Measurements from ENCODE around the gene AIPL1.
"Not testable (repeated sequence)": the region's sequence is repeated elsewhere in the genome, so short reads cannot be mapped to it uniquely, and the experiment has no call there.

Gene AIPL1

DNA sequence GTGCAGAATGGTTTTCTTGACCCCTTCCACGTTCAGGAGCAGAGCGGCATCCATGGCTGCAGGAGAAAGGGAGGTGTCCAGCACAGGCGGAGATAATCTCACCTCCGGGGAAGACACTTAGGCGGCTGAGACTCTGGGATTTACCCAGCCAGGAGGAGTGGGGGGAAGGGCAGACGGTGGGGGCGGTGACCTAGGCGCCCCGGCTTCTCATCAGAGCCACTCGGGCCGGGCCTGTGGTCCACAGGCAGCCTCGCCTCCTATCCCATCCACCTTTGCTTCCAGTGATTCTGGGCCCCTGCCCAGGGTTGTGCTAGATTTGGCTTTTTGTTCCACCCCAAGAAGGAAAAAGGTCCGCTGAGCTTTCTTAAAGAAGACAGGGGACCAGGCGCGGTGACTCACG lies at the start of gene AIPL1:
AIPL1 (minus strand) TSS at position 71 of the 400 bp plus-strand sequence; CDS start at position 54, 17 bp downstream.
- peaks cover 15% of the 10 kb centered on the region for H3K9me3 Mint-ChIP-seq
- no peak for DNase-seq (ENCODE audit: low spot score)
- peaks cover 70% of the 10 kb centered on the region for H3K27me3 Mint-ChIP-seq (ENCODE audit: low read depth)
- H3K4me3 Mint-ChIP-seq: no peak within 1 kb of the TSS
- H3K36me3 Mint-ChIP-seq (ENCODE audit: low read depth): peaks cover 1% of the 10 kb centered on the region
- no peaks in the 10 kb centered on the region for H3K4me1 Mint-ChIP-seq (ENCODE audit: low read depth)
- no peak within 1 kb of the TSS for H3K27ac Mint-ChIP-seq

DNA sequence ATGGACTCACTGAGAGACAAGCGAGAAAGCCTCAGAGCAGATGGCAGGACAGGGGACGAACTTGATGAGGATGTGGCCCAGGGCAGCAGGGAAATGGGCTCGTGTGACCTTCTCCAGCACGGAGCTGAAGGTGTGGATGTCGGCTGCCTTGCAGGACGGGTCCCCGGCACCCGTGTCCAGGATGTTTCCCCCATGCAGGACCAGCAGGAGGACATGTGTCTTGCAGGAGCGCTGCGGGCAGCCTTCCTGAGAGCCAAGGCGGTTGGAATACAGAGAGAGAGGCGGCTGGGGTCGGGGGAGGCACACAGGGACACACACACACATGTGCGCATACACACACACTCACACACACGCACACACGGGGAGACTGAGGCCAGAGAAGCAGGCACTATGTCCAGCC lies 48.6 kb upstream of the AIPL1 start:
- DNase-seq (ENCODE audit: low spot score): no peak
- no peaks in the 10 kb centered on the region for H3K4me1 Mint-ChIP-seq (ENCODE audit: low read depth)
- H3K27ac Mint-ChIP-seq: no peak overlapping the region
- no peak overlapping the region for H3K4me3 Mint-ChIP-seq
- no peaks in the 10 kb centered on the region for H3K9me3 Mint-ChIP-seq
- H3K36me3 Mint-ChIP-seq (ENCODE audit: low read depth): no peaks in the 10 kb centered on the region
- H3K27me3 Mint-ChIP-seq (ENCODE audit: low read depth): no peaks in the 10 kb centered on the region

DNA sequence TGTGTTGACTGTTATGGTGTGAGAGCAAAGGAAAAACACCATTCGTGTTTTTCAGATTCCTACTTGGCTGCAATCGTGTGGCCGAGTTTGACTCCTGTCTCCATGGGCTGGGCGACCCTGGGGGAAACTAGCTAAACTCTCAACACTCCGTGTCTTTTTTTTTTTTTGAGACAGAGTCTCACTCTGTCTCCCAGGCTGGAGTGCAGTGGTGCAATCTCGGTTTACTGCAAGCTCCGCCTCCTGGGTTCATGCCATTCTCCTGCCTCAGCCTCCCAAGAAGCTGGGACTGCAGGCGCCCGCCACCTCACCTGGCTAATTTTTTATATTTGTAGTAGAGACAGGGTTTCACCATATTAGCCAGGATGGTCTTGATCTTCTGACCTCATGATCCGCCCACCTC lies 47.9 kb upstream of the AIPL1 start:
- H3K9me3 Mint-ChIP-seq; H3K4me1 Mint-ChIP-seq (ENCODE audit: low read depth); H3K27ac Mint-ChIP-seq; H3K4me3 Mint-ChIP-seq; DNase-seq (ENCODE audit: low spot score); H3K36me3 Mint-ChIP-seq (ENCODE audit: low read depth); H3K27me3 Mint-ChIP-seq (ENCODE audit: low read depth): not testable (repeated sequence)

GRCh38 chr17:6482105-6482455 lies 47.2 kb upstream of the AIPL1 start:
- H3K27ac Mint-ChIP-seq: no peak overlapping the region
- no peaks in the 10 kb centered on the region for H3K36me3 Mint-ChIP-seq (ENCODE audit: low read depth)
- no peaks in the 10 kb centered on the region for H3K9me3 Mint-ChIP-seq

GRCh38 chr17:6480303-6480675 lies 45.4 kb upstream of the AIPL1 start:
- H3K27ac Mint-ChIP-seq: no peak overlapping the region
- no peaks in the 10 kb centered on the region for H3K36me3 Mint-ChIP-seq (ENCODE audit: low read depth)
- no peaks in the 10 kb centered on the region for H3K27me3 Mint-ChIP-seq (ENCODE audit: low read depth)
- DNase-seq (ENCODE audit: low spot score): no peak
- H3K9me3 Mint-ChIP-seq: no peaks in the 10 kb centered on the region
- H3K4me1 Mint-ChIP-seq (ENCODE audit: low read depth): no peaks in the 10 kb centered on the region
- H3K4me3 Mint-ChIP-seq: no peak overlapping the region

More at GRCh38 chr17:6482105-6482455, 47.2 kb upstream of the AIPL1 start:
- no peaks in the 10 kb centered on the region for H3K4me1 Mint-ChIP-seq (ENCODE audit: low read depth)
- DNase-seq (ENCODE audit: low spot score): no peak
- no peak overlapping the region for H3K4me3 Mint-ChIP-seq
- H3K27me3 Mint-ChIP-seq (ENCODE audit: low read depth): no peaks in the 10 kb centered on the region

GRCh38 chr17:6479622-6480302 lies 44.8 kb upstream of the AIPL1 start:
- no peak for DNase-seq (ENCODE audit: low spot score)
- H3K36me3 Mint-ChIP-seq (ENCODE audit: low read depth): no peaks in the 10 kb centered on the region
- no peaks in the 10 kb centered on the region for H3K4me1 Mint-ChIP-seq (ENCODE audit: low read depth)
- no peak overlapping the region for H3K27ac Mint-ChIP-seq
- H3K9me3 Mint-ChIP-seq: no peaks in the 10 kb centered on the region
- no peaks in the 10 kb centered on the region for H3K27me3 Mint-ChIP-seq (ENCODE audit: low read depth)
- H3K4me3 Mint-ChIP-seq: no peak overlapping the region

DNA sequence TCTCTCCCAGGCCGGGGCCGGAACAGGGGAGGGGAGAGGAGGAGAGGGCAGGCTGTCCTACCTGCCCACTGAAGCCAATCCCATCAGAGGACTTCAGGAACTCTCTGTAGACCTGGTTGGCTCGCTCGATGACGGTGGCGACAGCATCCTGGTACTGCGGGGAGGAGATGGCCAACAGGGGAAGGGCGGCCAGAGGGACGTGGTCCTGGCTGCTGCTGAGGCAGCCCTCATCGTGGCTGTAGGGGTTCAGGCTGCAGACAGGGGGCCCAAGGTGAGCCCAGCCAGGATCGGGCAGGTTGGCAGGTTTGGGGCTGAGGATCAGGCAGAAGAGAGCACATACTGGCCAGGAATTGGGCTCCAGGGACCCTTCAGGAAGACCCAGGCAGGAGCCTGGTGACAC lies 43.6 kb upstream of the AIPL1 start:
- no peaks in the 10 kb centered on the region for H3K4me1 Mint-ChIP-seq (ENCODE audit: low read depth)
- H3K4me3 Mint-ChIP-seq: no peak overlapping the region
- no peaks in the 10 kb centered on the region for H3K9me3 Mint-ChIP-seq
- no peak overlapping the region for H3K27ac Mint-ChIP-seq
- no peaks in the 10 kb centered on the region for H3K36me3 Mint-ChIP-seq (ENCODE audit: low read depth)
- no peak for DNase-seq (ENCODE audit: low spot score)
- no peaks in the 10 kb centered on the region for H3K27me3 Mint-ChIP-seq (ENCODE audit: low read depth)

DNA sequence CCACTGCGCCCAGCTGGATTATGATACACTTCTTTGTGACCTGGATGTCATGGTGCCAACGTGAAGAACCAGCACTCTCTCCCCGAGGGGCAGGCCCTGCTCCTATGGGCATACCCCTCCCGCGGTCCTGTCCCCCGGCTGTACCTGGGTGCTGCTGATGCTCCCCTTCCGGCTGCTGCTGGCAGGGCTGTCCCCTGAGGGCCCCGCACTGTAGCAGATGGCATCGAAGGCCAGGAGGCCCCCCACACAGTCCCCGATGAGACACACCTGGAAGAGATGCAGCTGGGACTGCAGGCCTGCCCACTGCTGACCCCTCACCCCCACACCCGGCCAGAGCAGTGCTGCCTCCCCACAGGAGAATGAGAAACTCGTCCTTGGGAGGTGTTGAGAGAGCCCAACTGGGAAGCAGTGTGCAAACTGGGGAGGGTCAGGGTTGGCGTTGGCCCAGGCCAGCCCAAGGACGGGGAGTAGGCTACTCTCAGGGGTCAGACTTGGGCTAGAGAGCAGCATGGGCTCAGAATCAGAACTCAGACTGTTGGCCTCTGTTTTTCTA lies 43.0 kb upstream of the AIPL1 start:
- Mint-ChIP-seq H3K27ac (no peak overlapping the region), H3K27me3 (ENCODE audit: low read depth) (no peaks in the 10 kb centered on the region), H3K4me1 (ENCODE audit: low read depth) (peaks cover 1% of the 10 kb centered on the region), H3K36me3 (ENCODE audit: low read depth) (no peaks in the 10 kb centered on the region), H3K4me3 (no peak overlapping the region), H3K9me3 (no peaks in the 10 kb centered on the region)
- DNase-seq (ENCODE audit: low spot score): no peak

GRCh38 chr17:6476810-6477179 lies 41.9 kb upstream of the AIPL1 start:
- Mint-ChIP-seq H3K4me1 (ENCODE audit: low read depth) (peaks cover 1% of the 10 kb centered on the region), H3K27me3 (ENCODE audit: low read depth) (no peaks in the 10 kb centered on the region), H3K27ac (no peak overlapping the region), H3K9me3 (no peaks in the 10 kb centered on the region), H3K36me3 (ENCODE audit: low read depth) (no peaks in the 10 kb centered on the region), H3K4me3 (no peak overlapping the region)
- DNase-seq (ENCODE audit: low spot score): no peak

GRCh38 chr17:6476076-6476809 lies 41.3 kb upstream of the AIPL1 start:
- H3K4me3 Mint-ChIP-seq: no peak overlapping the region
- H3K9me3 Mint-ChIP-seq: no peaks in the 10 kb centered on the region
- no peak for DNase-seq (ENCODE audit: low spot score)

GRCh38 chr17:6475411-6475810 lies 40.5 kb upstream of the AIPL1 start:
- Mint-ChIP-seq H3K27ac (no peak overlapping the region), H3K27me3 (ENCODE audit: low read depth) (no peaks in the 10 kb centered on the region), H3K4me1 (ENCODE audit: low read depth) (peaks cover 1% of the 10 kb centered on the region), H3K36me3 (ENCODE audit: low read depth) (no peaks in the 10 kb centered on the region), H3K4me3 (no peak overlapping the region), H3K9me3 (no peaks in the 10 kb centered on the region)
- DNase-seq (ENCODE audit: low spot score): no peak

More at GRCh38 chr17:6476076-6476809, 41.3 kb upstream of the AIPL1 start:
- H3K36me3 Mint-ChIP-seq (ENCODE audit: low read depth): no peaks in the 10 kb centered on the region
- no peak overlapping the region for H3K27ac Mint-ChIP-seq
- peaks cover 1% of the 10 kb centered on the region for H3K4me1 Mint-ChIP-seq (ENCODE audit: low read depth)
- no peaks in the 10 kb centered on the region for H3K27me3 Mint-ChIP-seq (ENCODE audit: low read depth)

DNA sequence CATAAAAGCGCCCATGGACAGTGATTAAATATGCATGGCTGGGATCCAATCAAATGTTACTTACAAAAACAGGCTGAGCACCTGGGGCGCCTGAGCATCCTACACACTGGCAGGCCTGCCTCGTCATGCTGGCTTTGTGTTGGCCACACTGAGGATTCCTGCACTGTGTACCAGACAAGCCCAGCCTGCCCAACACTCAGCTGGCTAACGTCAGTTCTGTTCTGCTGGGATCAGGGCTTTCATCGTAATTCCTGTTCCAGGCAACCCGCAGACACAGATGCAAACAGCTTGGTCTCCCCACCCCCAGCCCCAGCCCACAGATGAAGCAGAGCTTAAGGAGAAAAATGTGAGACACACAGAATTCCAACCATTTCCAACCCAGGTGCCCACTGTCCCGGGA lies 40.0 kb upstream of the AIPL1 start:
- Mint-ChIP-seq H3K4me1 (ENCODE audit: low read depth) (peaks cover 1% of the 10 kb centered on the region), H3K9me3 (no peaks in the 10 kb centered on the region)

GRCh38 chr17:6474376-6474775 lies 39.5 kb upstream of the AIPL1 start:
- Mint-ChIP-seq H3K9me3 (no peaks in the 10 kb centered on the region), H3K36me3 (ENCODE audit: low read depth) (no peaks in the 10 kb centered on the region), H3K4me1 (ENCODE audit: low read depth) (peaks cover 1% of the 10 kb centered on the region), H3K27ac (no peak overlapping the region), H3K27me3 (ENCODE audit: low read depth) (no peaks in the 10 kb centered on the region), H3K4me3 (no peak overlapping the region)
- no peak for DNase-seq (ENCODE audit: low spot score)

More for the DNA sequence above, 40.0 kb upstream of the AIPL1 start:
- Mint-ChIP-seq H3K27ac (no peak overlapping the region), H3K36me3 (ENCODE audit: low read depth) (no peaks in the 10 kb centered on the region), H3K4me3 (no peak overlapping the region), H3K27me3 (ENCODE audit: low read depth) (no peaks in the 10 kb centered on the region)
- no peak for DNase-seq (ENCODE audit: low spot score)

- Mint-ChIP-seq H3K4me1 (ENCODE audit: low read depth) (peaks cover 1% of the 10 kb centered on the region), H3K4me3 (no peak overlapping the region), H3K27ac (no peak overlapping the region), H3K36me3 (ENCODE audit: low read depth) (no peaks in the 10 kb centered on the region), H3K27me3 (ENCODE audit: low read depth) (no peaks in the 10 kb centered on the region), H3K9me3 (no peaks in the 10 kb centered on the region)
- peak; percentile 42 for DNase-seq (ENCODE audit: low spot score)
Measured at GRCh38 chr17:6473128-6473767, 38.3 kb upstream of the AIPL1 start.

Data from T-helper 2 cell treated with Interferon-gamma antibody and Interleukin-4, amounts not matched to agents 5 μg/mL and 100 μg/mL, for 36 hours (primary cell).